ENCODE results near the gene PCDHA9. TPM values are rescaled to one million over a fixed set of nuclear protein-coding genes. Genes with fewer than 3 reads are reported as not detected.

The PCDHA9 gene, protein sequence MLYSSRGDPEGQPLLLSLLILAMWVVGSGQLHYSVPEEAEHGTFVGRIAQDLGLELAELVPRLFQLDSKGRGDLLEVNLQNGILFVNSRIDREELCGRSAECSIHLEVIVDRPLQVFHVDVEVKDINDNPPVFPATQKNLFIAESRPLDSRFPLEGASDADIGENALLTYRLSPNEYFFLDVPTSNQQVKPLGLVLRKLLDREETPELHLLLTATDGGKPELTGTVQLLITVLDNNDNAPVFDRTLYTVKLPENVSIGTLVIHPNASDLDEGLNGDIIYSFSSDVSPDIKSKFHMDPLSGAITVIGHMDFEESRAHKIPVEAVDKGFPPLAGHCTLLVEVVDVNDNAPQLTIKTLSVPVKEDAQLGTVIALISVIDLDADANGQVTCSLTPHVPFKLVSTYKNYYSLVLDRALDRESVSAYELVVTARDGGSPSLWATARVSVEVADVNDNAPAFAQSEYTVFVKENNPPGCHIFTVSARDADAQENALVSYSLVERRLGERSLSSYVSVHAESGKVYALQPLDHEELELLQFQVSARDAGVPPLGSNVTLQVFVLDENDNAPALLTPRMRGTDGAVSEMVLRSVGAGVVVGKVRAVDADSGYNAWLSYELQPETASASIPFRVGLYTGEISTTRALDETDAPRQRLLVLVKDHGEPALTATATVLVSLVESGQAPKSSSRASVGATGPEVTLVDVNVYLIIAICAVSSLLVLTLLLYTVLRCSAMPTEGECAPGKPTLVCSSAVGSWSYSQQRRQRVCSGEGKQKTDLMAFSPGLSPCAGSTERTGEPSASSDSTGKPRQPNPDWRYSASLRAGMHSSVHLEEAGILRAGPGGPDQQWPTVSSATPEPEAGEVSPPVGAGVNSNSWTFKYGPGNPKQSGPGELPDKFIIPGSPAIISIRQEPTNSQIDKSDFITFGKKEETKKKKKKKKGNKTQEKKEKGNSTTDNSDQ
- total RNA-seq, result under 0.01 and 0.06 TPM in 2 replicates

DNA sequence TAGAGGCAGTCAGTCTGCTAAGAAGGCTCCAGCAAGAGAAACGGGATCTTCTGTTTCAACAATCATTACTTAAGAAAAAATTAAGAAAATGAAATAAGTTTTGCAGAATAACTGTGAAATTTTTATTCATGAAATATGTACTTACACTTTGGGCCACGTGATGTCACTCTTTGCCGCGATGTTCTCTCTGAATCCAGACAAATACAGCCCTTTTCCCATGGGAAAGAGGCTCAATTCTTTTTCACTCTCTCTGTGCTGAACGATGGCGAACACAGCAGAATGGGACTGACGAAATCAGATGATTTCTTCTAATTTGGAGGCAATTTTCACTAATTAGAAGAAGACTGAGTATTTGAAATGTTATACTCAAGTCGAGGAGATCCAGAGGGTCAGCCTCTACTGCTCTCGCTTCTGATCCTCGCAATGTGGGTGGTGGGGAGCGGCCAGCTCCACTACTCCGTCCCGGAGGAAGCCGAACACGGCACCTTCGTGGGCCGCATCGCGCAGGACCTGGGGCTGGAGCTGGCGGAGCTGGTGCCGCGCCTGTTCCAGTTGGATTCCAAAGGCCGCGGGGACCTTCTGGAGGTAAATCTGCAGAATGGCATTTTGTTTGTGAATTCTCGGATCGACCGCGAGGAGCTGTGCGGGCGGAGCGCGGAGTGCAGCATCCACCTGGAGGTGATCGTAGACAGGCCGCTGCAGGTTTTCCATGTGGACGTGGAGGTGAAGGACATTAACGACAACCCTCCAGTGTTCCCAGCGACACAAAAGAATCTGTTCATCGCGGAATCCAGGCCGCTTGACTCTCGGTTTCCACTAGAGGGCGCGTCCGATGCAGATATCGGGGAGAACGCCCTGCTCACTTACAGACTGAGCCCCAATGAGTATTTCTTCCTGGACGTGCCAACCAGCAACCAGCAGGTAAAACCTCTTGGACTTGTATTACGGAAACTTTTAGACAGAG lies at the start of gene PCDHA9:
Gene PCDHA9, plus strand, starts transcription at position 244 of the 964 bp plus-strand sequence. Its CDS starts 114 bp downstream, at position 358.

DNA sequence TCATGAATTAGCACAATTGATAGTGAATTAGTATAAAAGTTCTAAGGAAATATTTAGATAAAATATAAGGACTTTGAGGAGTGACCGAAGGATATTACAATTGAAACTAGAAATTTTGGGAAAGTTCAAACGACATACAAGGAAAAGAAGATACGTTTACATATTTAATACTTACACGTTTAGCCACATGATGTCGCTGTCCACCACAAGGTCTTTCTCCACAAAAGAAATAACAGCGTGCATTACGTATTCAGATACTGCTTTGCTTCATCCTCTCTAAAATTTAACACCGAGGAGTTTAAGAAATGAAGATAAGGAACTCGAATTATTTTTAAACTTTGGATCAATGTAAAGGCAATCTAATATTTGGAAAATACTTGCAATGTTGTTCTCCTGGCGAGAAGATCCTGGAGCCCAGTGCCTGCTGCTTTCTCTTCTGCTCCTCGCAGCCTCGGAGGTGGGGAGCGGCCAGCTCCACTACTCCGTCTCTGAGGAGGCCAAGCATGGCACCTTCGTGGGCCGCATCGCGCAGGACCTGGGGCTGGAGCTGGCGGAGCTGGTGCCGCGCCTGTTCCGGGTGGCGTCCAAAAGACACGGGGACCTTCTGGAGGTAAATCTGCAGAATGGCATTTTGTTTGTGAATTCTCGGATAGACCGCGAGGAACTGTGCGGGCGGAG lies 47.2 kb upstream of the PCDHA9 start, which contains the start of gene PCDHA3:
Gene PCDHA3, plus strand, starts transcription at position 242 of the 678 bp plus-strand sequence.

GRCh38 chr5:140806834-140807775 lies 41.1 kb upstream of the PCDHA9 start, which contains the start of gene PCDHA4:
TSS of gene PCDHA4 (plus strand) at chr5:140807068.

DNA sequence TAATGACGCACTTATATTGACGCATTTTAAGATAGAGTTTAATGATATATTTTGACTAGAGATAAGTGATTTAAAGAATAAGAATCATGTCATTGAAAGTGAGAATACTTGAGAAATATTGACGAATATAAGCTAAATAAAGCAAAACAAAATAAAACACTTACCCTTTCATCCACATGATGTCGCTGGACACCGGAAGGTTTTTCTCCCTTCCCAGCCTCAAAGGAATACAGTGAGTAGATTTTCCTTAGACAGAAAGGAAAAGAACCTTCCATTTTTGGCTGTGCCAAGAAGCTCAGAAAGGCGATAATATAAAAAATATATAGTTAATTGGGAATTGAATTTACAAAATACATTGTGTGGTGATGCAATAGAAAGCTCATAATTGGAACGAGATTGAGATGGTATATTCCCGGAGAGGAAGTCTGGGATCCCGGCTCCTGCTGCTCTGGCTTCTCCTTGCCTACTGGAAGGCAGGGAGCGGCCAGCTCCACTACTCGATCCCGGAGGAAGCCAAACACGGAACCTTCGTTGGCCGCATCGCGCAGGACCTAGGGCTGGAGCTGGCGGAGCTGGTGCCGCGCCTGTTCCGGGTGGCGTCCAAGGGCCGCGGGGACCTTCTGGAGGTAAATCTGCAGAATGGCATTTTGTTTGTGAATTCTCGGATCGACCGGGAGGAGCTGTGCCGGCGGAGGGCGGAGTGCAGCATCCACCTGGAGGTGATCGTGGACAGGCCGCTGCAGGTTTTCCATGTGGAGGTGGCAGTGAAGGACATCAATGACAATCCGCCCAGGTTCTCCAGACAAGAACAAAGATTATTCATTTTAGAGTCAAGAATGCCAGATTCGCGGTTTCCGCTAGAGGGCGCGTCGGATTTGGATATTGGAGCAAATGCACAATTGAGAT lies 26.6 kb upstream of the PCDHA9 start, which contains the start of gene PCDHA5:
Gene PCDHA5, plus strand, starts transcription at position 239 of the 906 bp plus-strand sequence.

DNA sequence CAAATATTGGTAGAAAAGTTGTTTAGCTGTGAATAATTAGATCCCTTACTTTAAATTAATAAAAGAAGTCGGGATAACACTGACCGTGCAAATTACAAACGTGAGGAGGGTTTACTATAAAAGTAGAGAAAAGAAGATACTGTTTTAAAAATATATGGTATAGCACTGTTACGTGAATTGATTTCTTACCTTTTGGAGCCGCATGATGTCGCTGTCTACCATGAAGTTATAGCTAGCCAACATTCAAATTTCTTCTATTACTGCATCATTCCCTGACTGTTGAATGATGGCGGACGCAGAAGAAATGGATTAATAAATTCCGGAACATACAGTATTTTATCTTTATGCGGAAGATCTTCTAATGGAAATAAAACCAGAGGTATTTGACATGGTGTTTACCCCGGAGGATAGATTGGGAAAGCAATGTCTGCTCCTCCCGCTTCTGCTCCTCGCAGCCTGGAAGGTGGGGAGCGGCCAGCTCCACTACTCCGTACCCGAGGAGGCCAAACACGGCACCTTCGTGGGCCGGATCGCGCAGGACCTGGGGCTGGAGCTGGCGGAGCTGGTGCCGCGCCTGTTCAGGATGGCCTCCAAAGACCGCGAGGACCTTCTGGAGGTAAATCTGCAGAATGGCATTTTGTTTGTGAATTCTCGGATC lies 20.3 kb upstream of the PCDHA9 start, which contains the start of gene PCDHA6:
Gene PCDHA6, plus strand, starts transcription at position 257 of the 658 bp plus-strand sequence. Its CDS starts 132 bp downstream, at position 389.

DNA sequence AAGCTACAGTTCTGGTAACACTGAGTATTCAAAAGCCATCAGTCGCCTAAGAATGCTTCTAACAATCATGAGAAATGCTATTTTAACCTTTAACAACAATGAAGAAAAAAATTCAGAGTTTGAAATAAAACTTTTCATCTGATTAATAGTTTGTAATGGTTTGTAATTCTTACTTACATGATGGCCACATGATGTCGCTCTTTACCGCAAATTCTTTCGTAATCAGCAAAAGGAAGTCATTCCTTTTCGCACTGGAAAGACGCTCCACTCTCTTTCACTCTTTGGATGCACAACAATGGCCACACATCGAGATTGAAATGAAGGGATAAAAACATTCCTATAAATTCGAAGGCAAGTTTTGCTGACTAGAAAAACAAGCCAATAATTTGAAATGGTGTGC lies 14.2 kb upstream of the PCDHA9 start, which contains the start of gene PCDHA7:
Gene PCDHA7, plus strand, starts transcription at position 277 of the 400 bp plus-strand sequence. Its CDS starts 115 bp downstream, at position 392.

DNA sequence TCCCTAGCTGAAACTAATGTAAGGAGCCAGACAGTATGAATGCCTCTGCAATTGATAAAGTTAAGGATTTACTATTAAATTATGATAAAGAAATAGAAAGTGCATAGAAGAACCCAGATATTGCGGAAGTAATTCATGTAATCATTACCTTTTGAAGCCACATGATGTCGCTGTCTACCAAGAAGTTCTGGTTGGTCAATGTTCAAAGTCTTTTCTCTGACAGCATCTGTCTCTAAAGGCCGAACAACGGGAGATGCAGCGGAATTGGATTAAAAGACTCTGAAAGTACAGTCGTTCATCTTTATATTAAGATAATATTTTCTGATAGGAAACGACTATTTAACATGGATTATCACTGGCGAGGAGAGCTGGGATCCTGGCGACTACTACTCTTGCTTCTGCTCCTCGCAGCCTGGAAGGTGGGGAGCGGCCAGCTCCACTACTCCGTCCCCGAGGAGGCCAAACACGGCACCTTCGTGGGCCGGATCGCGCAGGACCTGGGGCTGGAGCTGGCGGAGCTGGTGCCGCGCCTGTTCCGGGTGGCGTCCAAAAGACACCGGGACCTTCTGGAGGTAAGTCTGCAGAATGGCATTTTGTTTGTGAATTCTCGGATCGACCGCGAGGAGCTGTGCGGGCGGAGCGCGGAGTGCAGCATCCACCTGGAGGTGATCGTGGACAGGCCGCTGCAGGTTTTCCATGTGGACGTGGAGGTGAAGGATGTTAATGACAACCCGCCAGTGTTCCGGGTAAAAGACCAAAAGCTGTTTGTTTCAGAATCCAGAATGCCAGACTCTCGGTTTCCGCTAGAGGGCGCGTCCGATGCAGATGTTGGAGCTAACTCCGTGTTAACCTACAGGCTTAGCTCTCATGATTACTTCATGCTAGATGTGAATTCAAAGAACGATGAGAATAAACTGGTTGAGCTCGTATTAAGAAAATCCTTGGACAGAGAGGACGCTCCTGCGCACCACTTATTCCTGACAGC lies 6.9 kb upstream of the PCDHA9 start, which contains the start of gene PCDHA8:
Gene PCDHA8, plus strand, starts transcription at position 210 of the 985 bp plus-strand sequence. Its CDS starts 135 bp downstream, at position 345.

DNA sequence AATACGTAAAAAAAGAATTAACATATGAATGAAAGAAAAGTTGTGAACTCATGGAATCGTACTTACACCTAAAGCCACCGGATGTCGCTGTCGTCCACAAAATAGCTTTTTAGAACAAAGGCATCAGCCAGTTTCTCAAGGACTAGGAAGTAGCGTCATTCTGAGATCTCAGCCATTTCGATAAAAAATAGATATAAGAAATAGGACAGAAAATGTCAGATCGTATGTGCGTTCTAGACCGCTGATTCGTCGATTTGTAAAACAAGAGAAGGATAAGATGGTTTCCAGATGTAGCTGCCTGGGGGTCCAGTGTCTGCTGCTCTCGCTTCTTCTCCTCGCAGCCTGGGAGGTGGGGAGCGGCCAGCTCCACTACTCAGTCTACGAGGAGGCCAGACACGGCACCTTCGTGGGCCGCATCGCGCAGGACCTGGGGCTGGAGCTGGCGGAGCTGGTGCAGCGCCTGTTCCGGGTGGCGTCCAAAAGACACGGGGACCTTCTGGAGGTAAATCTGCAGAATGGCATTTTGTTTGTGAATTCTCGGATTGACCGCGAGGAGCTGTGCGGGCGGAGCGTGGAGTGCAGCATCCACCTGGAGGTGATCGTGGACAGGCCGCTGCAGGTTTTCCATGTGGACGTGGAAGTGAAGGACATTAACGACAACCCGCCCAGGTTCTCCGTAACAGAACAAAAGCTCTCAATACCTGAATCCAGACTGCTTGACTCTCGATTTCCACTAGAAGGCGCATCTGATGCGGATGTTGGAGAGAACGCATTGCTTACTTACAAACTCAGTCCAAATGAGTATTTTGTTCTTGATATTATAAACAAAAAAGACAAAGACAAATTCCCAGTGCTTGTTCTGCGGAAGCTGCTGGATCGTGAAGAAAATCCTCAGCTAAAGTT lies 7.8 kb downstream of the PCDHA9 start, which contains the start of gene PCDHA10:
Gene PCDHA10, plus strand, starts transcription at position 126 of the 903 bp plus-strand sequence. Its CDS starts 152 bp downstream, at position 278.

DNA sequence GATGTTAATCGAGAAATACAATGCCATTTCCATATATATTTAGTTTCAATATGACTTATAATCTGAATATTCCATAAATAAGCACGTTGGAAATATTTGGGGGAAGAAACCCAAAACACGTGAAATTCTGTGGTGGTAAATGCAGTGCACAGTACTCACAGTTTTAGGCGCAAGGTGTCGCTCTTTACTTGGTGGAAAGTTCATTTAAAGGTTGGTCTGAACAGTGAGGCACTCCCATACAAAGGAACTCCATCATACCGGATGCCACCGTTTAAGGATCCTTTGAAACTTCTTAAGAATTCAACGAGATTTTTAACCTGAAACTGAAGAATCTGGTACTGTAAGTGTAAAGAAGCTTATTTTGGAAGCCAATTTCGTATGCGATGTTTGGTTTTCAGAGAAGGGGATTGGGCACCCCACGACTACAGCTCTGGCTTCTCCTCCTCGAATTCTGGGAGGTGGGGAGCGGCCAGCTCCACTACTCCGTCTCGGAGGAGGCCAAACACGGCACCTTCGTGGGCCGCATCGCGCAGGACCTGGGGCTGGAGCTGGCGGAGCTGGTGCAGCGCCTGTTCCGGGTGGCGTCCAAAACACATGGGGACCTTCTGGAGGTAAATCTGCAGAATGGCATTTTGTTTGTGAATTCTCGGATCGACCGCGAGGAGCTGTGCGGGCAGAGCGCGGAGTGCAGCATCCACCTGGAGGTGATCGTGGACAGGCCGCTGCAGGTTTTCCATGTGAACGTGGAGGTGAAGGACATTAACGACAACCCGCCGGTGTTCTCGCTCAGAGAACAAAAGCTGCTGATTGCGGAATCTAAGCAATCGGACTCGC lies 20.8 kb downstream of the PCDHA9 start, which contains the start of gene PCDHA11:
Gene PCDHA11, plus strand, starts transcription at position 237 of the 834 bp plus-strand sequence. Its CDS starts 147 bp downstream, at position 384.

GRCh38 chr5:140875085-140876065 lies 27.2 kb downstream of the PCDHA9 start, which contains the start of gene PCDHA12:
TSS of gene PCDHA12 (plus strand) at chr5:140875308. CDS start at chr5:140875473, 165 bp downstream.

GRCh38 chr5:140881889-140882590 lies 33.9 kb downstream of the PCDHA9 start, which contains the start of gene PCDHA13:
TSS of gene PCDHA13 (plus strand) at chr5:140882124. CDS start at chr5:140882269, 145 bp downstream.

Data from aortic smooth muscle cell (primary cell).